Muscle of leg (tissue), 11 donors: ENCODE measurements around the gene FADS2. TPM values are rescaled to one million over a fixed set of nuclear protein-coding genes. Genes with fewer than 3 reads are reported as not detected.

ENCODE experiments used
- DNase-seq: peaks from one replicate; pipeline ENCODE4 v3.0.0; 2013
- H3K27ac ChIP-seq: one replicate; pipeline ENCODE4 v1.5.1; 2013; ENCODE audit warnings: mild to moderate bottlenecking, low read length, control low read depth
- H3K27me3 ChIP-seq: one replicate; pipeline ENCODE4 v1.6.1; 2013; ENCODE audit warnings: low read length; ENCODE audit not compliant: control insufficient read depth, insufficient read depth
- H3K36me3 ChIP-seq: one replicate; pipeline ENCODE4 v1.6.1; 2013; ENCODE audit warnings: low read length; ENCODE audit not compliant: control insufficient read depth, insufficient read depth
- H3K4me1 ChIP-seq: one replicate; pipeline ENCODE4 v1.6.1; 2013; ENCODE audit warnings: low read length; ENCODE audit not compliant: control insufficient read depth, insufficient read depth
- H3K4me3 ChIP-seq: one replicate; pipeline ENCODE4 v1.5.1; 2013; ENCODE audit warnings: low read length, control low read depth
- H3K9me3 ChIP-seq: replicated peaks from 2 replicates; pipeline ENCODE4 v1.6.1; 2013; ENCODE audit warnings: low read depth, low read length; ENCODE audit not compliant: control insufficient read depth
- WGBS: methylation state at CpG from one replicate; pipeline ENCODE4 v1.1.5; 2013; ENCODE audit warnings: missing lambda C conversion rate; ENCODE audit not compliant: insufficient coverage; 5-methylcytosine and 5-hydroxymethylcytosine counted together
- polyA plus RNA-seq, 8 donors: library from polyadenylated mRNA; unstranded; fragments of 120-200 nt; gene quantifications; one replicate each; pipeline versions ENCODE4 v1.2.1 to v1.2.3, GENCODE V29; 2013; ENCODE audit warnings: inconsistent platforms in 1 of 8, low replicate concordance in 1 of 8; ENCODE audit not compliant: insufficient read length in 8 of 8, insufficient read depth in 1 of 8
- total RNA-seq: library from RNA; stranded (reverse); fragments of 120-200 nt; gene quantifications from one replicate; pipeline ENCODE4 v1.2.4, GENCODE V29; 2013

FADS2 gene
- total and polyA plus RNA-seq, 9 donors, result 46.1 to 130 (median 91.4) TPM

- Histone ChIP-seq H3K4me3 (no peak overlapping the region), H3K4me1 (peaks cover 13% of the 10 kb centered on the region), H3K9me3 (no peaks in the 10 kb centered on the region), H3K27me3 (no peaks in the 10 kb centered on the region), H3K36me3 (peaks cover 66% of the 10 kb centered on the region), H3K27ac (no peak overlapping the region)
- DNase-seq, result no peak
- 93% methylated on average over 7 of the region's 7 CpGs for WGBS
Observed at GRCh38 chr11:61842528-61842820, 14.4 kb downstream of the FADS2 start.

- WGBS, result 47% methylated on average over 10 of the region's 16 CpGs
- Histone ChIP-seq H3K27ac (peak overlapping the region; percentile 69), H3K9me3 (no peaks in the 10 kb centered on the region), H3K36me3 (peaks cover 67% of the 10 kb centered on the region), H3K27me3 (no peaks in the 10 kb centered on the region), H3K4me3 (no peak overlapping the region), H3K4me1 (peaks cover 13% of the 10 kb centered on the region)
- DNase-seq, result peak; percentile 88
Observed at GRCh38 chr11:61844909-61845565, 16.9 kb downstream of the FADS2 start.

- WGBS, result 48% methylated on average over 8 of the region's 10 CpGs
- Histone ChIP-seq H3K4me1 (peaks cover 16% of the 10 kb centered on the region), H3K9me3 (no peaks in the 10 kb centered on the region), H3K27me3 (no peaks in the 10 kb centered on the region), H3K4me3 (no peak overlapping the region), H3K36me3 (peaks cover 65% of the 10 kb centered on the region), H3K27ac (peak overlapping the region; percentile 72)
- peak; percentile 86 for DNase-seq
Observed at GRCh38 chr11:61846362-61847020, 18.4 kb downstream of the FADS2 start.

- WGBS, result 94% methylated on average over 14 of the region's 18 CpGs
- no peak for DNase-seq
- Histone ChIP-seq H3K4me1 (peaks cover 18% of the 10 kb centered on the region), H3K27ac (no peak overlapping the region), H3K4me3 (no peak overlapping the region), H3K9me3 (no peaks in the 10 kb centered on the region), H3K27me3 (no peaks in the 10 kb centered on the region), H3K36me3 (peaks cover 57% of the 10 kb centered on the region)
Observed at GRCh38 chr11:61847914-61848581, 19.9 kb downstream of the FADS2 start.

DNA sequence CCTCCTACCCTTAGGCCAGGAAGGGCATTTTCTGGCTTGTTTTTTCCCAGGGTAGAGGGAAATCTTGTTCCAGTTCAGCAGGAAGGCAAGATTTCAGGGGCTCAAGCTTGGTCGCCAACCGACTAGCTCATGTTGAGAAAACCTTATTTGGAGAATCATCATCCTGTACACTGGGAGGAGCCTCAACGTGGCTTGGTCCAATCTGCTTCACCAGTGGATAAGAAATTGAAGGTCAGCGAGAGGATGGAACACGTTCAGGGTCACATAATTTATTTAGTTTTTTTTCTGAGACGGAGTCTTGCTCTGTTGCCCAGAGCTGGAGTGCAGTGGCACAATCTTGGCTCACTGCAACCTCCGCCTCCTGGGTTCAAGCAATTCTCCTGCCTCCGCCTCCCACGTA, 20.5 kb downstream of the FADS2 start:
- WGBS, result 88% methylated on average over 8 of the region's 9 CpGs

DNA sequence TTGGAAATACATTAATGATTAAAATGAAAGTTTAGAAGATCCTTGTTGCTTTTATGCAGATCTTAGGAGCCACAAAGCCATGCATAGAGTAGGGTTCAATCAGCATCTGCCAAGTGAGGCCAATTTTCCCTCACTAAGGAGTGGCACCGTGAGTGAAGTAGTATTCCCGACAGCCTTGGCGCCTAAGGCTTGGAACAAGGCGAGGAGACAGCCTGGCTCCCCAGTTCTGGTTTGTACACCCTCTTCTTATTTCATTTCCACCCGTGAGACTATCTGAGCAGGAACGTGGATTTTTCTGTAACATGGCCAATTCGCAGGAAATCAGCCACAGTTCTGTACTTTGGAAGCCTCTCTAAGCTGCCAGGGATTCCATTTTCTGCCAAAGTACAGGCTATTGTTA, 22.6 kb downstream of the FADS2 start:
- Histone ChIP-seq H3K36me3 (peaks cover 72% of the 10 kb centered on the region), H3K4me3 (no peak overlapping the region), H3K9me3 (no peaks in the 10 kb centered on the region), H3K27ac (no peak overlapping the region), H3K4me1 (peaks cover 25% of the 10 kb centered on the region), H3K27me3 (no peaks in the 10 kb centered on the region)
- 78% methylated on average over 7 of the region's 7 CpGs for WGBS
- no peak for DNase-seq

More for the DNA sequence above, 20.5 kb downstream of the FADS2 start:
- Histone ChIP-seq H3K27me3 (no peaks in the 10 kb centered on the region), H3K36me3 (peaks cover 56% of the 10 kb centered on the region), H3K4me3 (no peak overlapping the region), H3K27ac (no peak overlapping the region), H3K4me1 (peaks cover 20% of the 10 kb centered on the region), H3K9me3 (no peaks in the 10 kb centered on the region)
- DNase-seq, result no peak

GRCh38 chr11:61851113-61851899, 23.2 kb downstream of the FADS2 start:
- Histone ChIP-seq H3K27ac (peak overlapping the region; percentile 11), H3K27me3 (no peaks in the 10 kb centered on the region), H3K4me3 (no peak overlapping the region), H3K36me3 (peaks cover 78% of the 10 kb centered on the region), H3K9me3 (no peaks in the 10 kb centered on the region), H3K4me1 (peaks cover 20% of the 10 kb centered on the region)
- no peak for DNase-seq
- WGBS, result 80% methylated on average over 11 of the region's 24 CpGs

DNA sequence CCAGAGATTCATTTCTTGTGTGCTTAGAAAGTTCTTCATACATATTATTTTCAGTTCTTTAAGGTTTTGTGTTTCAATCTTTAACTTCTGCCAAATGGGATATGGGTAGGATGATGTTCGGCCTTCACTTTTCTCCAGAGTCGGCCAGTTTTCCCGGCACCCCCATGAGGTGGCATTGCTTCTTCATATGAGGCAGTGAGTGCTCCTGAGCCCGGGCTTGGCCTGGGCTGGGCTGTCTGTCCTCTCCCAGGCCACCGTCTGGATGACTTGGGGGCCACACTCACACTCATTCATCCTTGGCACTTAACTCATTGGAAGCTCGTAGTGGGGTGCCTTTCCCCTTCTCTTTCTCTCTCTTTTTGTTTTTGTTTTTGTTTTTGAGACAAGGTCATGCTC, 23.8 kb downstream of the FADS2 start:
- no peak overlapping the region for H3K27ac ChIP-seq
- no peak overlapping the region for H3K4me3 ChIP-seq
- no peak for DNase-seq
- WGBS, result 88% methylated on average over 4 of the region's 6 CpGs
- H3K4me1 ChIP-seq, result peaks cover 18% of the 10 kb centered on the region
- no peaks in the 10 kb centered on the region for H3K27me3 ChIP-seq
- no peaks in the 10 kb centered on the region for H3K9me3 ChIP-seq
- peaks cover 84% of the 10 kb centered on the region for H3K36me3 ChIP-seq

GRCh38 chr11:61853698-61854169, 25.6 kb downstream of the FADS2 start:
- DNase-seq, result no peak
- Histone ChIP-seq H3K4me1 (peaks cover 18% of the 10 kb centered on the region), H3K27me3 (no peaks in the 10 kb centered on the region), H3K9me3 (no peaks in the 10 kb centered on the region), H3K27ac (no peak overlapping the region), H3K4me3 (no peak overlapping the region), H3K36me3 (peaks cover 79% of the 10 kb centered on the region)
- 86% methylated on average over 12 of the region's 13 CpGs for WGBS
